ENCODE measurements around the gene AUP1.

- TF ChIP-seq CTCF (IDR thresholded peaks at IDR 0.05) (no peak), POLR2A (IDR thresholded peaks at IDR 0.05) (no peak)
Measured at GRCh38 chr2:74514368-74515270, 14.9 kb downstream of the AUP1 start, which contains the start of gene TLX2.
